Neuron (in vitro differentiated cells): ENCODE data around the gene BRD7.

Experiments
- H2AFZ ChIP-seq: one replicate; pipeline ENCODE4 v1.6.1; 2013; ENCODE audit warnings: low read depth, mild to moderate bottlenecking, inconsistent platforms, low read length, moderate library complexity
- H3K27me3 ChIP-seq: one replicate; pipeline ENCODE4 v1.6.1; 2013; ENCODE audit warnings: low read length; ENCODE audit not compliant: insufficient read depth
- H3K36me3 ChIP-seq: one replicate; pipeline ENCODE4 v1.6.1; 2013; ENCODE audit warnings: low read length; ENCODE audit not compliant: insufficient read depth
- H3K4me1 ChIP-seq: one replicate; pipeline ENCODE4 v1.6.1; 2013; ENCODE audit warnings: low read length; ENCODE audit not compliant: insufficient read depth
- H3K4me3 ChIP-seq: 2 replicates; pipeline ENCODE4 v1.5.1; 2013; ENCODE audit warnings: mild to moderate bottlenecking, low read length, moderate library complexity
- H3K9me3 ChIP-seq: one replicate; pipeline ENCODE4 v1.6.1; 2013; ENCODE audit warnings: low read length

The BRD7 gene

GRCh38 chr16:50268352-50268751 lies 100.4 kb downstream of the BRD7 start:
- no peaks in the 10 kb centered on the region for H3K27me3 ChIP-seq

GRCh38 chr16:50267651-50268050 lies 101.1 kb downstream of the BRD7 start:
- Histone ChIP-seq H3K4me1 (peaks cover 6% of the 10 kb centered on the region), H2AFZ (no peak overlapping the region), H3K27me3 (peaks cover 2% of the 10 kb centered on the region), H3K36me3 (no peaks in the 10 kb centered on the region), H3K9me3 (no peaks in the 10 kb centered on the region), H3K4me3 (no peak overlapping the region)

More at GRCh38 chr16:50268352-50268751, 100.4 kb downstream of the BRD7 start:
- Histone ChIP-seq H3K4me1 (peaks cover 6% of the 10 kb centered on the region), H3K9me3 (no peaks in the 10 kb centered on the region), H3K4me3 (no peak overlapping the region), H3K36me3 (no peaks in the 10 kb centered on the region), H2AFZ (no peak overlapping the region)

GRCh38 chr16:50267151-50267631 lies 101.6 kb downstream of the BRD7 start:
- peaks cover 2% of the 10 kb centered on the region for H3K27me3 ChIP-seq
- H2AFZ ChIP-seq: no peak overlapping the region
- no peaks in the 10 kb centered on the region for H3K9me3 ChIP-seq
- H3K4me3 ChIP-seq: no peak overlapping the region
- no peaks in the 10 kb centered on the region for H3K36me3 ChIP-seq
- H3K4me1 ChIP-seq: peaks cover 6% of the 10 kb centered on the region

GRCh38 chr16:50266337-50267091 lies 102.3 kb downstream of the BRD7 start, which contains the start of gene ADCY7:
Gene ADCY7, plus strand, starts transcription at chr16:50266551. Its CDS starts 21,629 bp downstream, at chr16:50288180.
- peaks cover 6% of the 10 kb centered on the region for H3K4me1 ChIP-seq
- no peak within 1 kb of the TSS for H2AFZ ChIP-seq
- no peak within 1 kb of the TSS for H3K4me3 ChIP-seq
- H3K27me3 ChIP-seq: peaks cover 2% of the 10 kb centered on the region
- H3K36me3 ChIP-seq: no peaks in the 10 kb centered on the region
- no peaks in the 10 kb centered on the region for H3K9me3 ChIP-seq
